Prostate gland (tissue), 2 donors: ENCODE results near the gene AARSD1.

Source experiments
- POLR2AphosphoS5 ChIP-seq: sonication (generic); formaldehyde crosslinking; IDR thresholded peaks from one replicate; pipeline ENCODE4 v1.6.1; 2017; ENCODE audit warnings: antibody characterized with exemption
- TF ChIP-seq, protein P1 (sequence below), 4 experiments: fragments of 200-600 bp in 2 of 4; fragments of 450-650 bp in 2 of 4; sonication (generic) in 2 of 4; IDR thresholded peaks; 1 replicate in 3 of 4; 2 replicates in 1 of 4; pipeline ENCODE4 v1.5.1; 2016 to 2019; ENCODE audit warnings: antibody characterized with exemption in 4 of 4, mild to moderate bottlenecking in 2 of 4, moderate library complexity in 2 of 4

DNA sequence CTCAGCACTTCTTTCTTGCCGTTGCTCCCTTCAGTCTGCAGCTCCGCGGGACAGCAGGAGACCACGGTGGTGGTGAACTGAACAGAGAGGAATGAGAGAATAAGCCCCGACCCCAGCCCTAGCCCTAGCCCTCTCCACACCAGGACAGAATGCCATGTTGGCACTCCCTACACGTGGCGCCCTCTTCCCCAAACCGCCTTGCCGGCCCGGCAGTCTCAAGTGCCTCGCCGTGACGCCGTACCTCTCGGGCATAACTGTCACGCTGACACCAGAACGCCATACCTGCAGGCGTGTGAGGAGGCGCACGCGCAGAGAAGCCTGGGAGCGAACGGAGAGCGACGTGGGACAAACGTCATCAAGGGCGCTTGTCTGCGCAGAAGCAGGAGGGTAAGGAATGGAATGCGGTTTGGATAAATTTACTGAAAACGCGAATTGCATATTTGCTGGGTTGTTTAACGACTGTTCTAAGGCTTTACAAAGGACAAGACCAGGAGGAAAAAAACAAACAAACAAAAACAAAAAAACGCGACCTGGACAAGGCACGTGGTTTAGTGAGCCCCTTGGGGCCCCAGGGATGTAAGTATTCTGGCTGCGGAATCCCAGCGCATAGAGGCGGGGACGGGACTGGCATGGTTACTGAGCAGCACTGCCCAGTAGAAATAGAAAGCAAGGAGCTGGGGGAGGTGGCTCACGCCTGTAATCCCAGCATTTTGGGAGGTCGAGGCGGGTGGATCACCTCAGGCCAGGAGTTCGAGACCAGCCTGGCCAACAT lies at the start of gene AARSD1:
- TF ChIP-seq POLR2AphosphoS5 = peak; percentile 100
- TF ChIP-seq, protein P1, sequence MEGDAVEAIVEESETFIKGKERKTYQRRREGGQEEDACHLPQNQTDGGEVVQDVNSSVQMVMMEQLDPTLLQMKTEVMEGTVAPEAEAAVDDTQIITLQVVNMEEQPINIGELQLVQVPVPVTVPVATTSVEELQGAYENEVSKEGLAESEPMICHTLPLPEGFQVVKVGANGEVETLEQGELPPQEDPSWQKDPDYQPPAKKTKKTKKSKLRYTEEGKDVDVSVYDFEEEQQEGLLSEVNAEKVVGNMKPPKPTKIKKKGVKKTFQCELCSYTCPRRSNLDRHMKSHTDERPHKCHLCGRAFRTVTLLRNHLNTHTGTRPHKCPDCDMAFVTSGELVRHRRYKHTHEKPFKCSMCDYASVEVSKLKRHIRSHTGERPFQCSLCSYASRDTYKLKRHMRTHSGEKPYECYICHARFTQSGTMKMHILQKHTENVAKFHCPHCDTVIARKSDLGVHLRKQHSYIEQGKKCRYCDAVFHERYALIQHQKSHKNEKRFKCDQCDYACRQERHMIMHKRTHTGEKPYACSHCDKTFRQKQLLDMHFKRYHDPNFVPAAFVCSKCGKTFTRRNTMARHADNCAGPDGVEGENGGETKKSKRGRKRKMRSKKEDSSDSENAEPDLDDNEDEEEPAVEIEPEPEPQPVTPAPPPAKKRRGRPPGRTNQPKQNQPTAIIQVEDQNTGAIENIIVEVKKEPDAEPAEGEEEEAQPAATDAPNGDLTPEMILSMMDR (IDR thresholded peaks at IDR 0.05) = peak in 1 of 4 experiments; percentile 28
